Neural cell (in vitro differentiated cells): ENCODE results near the gene RALGPS1.

ENCODE experiments used
- CTCF ChIP-seq: fragments of 450-650 bp; IDR thresholded peaks from 2 replicates; pipeline ENCODE4 v1.5.1; 2014; ENCODE audit warnings: antibody characterized with exemption, mild to moderate bottlenecking, moderate library complexity; ENCODE audit not compliant: poor library complexity, severe bottlenecking
- EZH2 ChIP-seq: fragments of 200-600, 300-800 bp; shearing (Covaris generic), sonication (generic); IDR thresholded peaks from 2 replicates; pipeline ENCODE4 v1.6.1; 2014; ENCODE audit warnings: antibody characterized with exemption, low read length, borderline replicate concordance, mild to moderate bottlenecking; ENCODE audit not compliant: insufficient read depth, poor library complexity, severe bottlenecking
- RAD21 ChIP-seq: fragments of 450-650 bp; conservative IDR thresholded peaks from 2 replicates; pipeline ENCODE4 v1.6.1; 2014; ENCODE audit warnings: antibody characterized with exemption, mild to moderate bottlenecking, moderate library complexity
- REST ChIP-seq: IDR thresholded peaks from 2 replicates; pipeline ENCODE4 v1.6.1; 2012; ENCODE audit warnings: borderline replicate concordance
- SMC3 ChIP-seq: fragments of 450-650 bp; conservative IDR thresholded peaks from 2 replicates; pipeline ENCODE4 v1.6.1; 2014; ENCODE audit warnings: antibody characterized with exemption, mild to moderate bottlenecking, moderate library complexity; ENCODE audit not compliant: poor library complexity
- TAF1 ChIP-seq: IDR thresholded peaks from 2 replicates; pipeline ENCODE4 v1.6.1; 2012; ENCODE audit warnings: low read depth

- TF ChIP-seq SMC3: peak; percentile 63
- TF ChIP-seq CTCF: peak; percentile 55
- no peak for TF ChIP-seq EZH2
- no peak for TF ChIP-seq REST
- peak; percentile 42 for TF ChIP-seq RAD21
- no peak for TF ChIP-seq TAF1
Observed at GRCh38 chr9:127224178-127224882, 309.7 kb downstream of the RALGPS1 start.
